ENCODE data around the gene FTSJ3.
"Not testable (repeated sequence)": the region's sequence is repeated elsewhere in the genome, so short reads cannot be mapped to it uniquely, and the experiment has no call there.

The FTSJ3 gene, protein sequence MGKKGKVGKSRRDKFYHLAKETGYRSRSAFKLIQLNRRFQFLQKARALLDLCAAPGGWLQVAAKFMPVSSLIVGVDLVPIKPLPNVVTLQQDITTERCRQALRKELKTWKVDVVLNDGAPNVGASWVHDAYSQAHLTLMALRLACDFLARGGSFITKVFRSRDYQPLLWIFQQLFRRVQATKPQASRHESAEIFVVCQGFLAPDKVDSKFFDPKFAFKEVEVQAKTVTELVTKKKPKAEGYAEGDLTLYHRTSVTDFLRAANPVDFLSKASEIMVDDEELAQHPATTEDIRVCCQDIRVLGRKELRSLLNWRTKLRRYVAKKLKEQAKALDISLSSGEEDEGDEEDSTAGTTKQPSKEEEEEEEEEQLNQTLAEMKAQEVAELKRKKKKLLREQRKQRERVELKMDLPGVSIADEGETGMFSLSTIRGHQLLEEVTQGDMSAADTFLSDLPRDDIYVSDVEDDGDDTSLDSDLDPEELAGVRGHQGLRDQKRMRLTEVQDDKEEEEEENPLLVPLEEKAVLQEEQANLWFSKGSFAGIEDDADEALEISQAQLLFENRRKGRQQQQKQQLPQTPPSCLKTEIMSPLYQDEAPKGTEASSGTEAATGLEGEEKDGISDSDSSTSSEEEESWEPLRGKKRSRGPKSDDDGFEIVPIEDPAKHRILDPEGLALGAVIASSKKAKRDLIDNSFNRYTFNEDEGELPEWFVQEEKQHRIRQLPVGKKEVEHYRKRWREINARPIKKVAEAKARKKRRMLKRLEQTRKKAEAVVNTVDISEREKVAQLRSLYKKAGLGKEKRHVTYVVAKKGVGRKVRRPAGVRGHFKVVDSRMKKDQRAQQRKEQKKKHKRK

DNA sequence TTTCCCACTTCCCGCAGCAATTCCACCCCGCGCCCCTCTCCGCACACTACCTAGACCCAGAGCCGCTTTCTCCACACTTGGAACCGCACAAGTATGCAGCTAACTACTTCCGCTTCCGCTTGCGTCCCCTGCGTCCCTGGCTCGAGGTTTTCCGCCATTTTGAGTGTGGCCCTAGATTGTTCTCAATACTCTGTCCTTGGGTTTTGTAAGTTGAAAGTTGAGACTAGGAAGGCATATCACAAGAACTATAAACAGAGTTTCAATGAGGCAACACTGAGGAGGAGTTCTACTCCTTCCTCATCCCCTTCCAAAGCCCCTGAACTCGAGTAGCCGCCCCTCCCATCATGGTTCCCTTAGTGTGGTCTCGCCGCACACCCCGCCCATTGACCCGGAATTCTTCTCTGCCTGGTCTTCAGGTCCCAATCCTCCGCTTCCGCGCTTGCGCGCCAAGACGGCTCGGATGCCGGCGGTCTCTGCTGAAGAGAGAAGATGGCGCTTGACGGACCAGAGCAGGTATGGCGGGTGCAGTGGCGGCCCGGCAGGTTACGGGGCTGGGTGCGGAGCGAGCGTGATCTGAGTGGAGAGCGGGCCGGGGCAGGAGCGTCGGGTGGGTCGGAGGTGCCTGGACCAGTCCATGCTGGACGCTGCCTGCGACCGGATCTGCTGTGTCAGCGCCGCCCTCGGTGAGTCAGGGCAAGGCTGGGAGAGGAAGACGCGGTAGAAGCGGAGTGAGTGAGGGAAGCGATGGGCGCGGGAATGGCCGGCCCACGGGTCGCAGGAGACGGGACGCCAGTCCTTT is at the start of gene FTSJ3, which contains the start of gene PSMC5:
FTSJ3 (minus strand) TSS at position 662 of the 799 bp plus-strand sequence. CDS start 761 bp downstream, outside the sequence.
PSMC5 (plus strand) TSS at position 430 of the 799 bp plus-strand sequence; CDS start at position 490, 60 bp downstream.
- DNase-seq, result peak; percentile 86 to 96 (median 93)

DNA sequence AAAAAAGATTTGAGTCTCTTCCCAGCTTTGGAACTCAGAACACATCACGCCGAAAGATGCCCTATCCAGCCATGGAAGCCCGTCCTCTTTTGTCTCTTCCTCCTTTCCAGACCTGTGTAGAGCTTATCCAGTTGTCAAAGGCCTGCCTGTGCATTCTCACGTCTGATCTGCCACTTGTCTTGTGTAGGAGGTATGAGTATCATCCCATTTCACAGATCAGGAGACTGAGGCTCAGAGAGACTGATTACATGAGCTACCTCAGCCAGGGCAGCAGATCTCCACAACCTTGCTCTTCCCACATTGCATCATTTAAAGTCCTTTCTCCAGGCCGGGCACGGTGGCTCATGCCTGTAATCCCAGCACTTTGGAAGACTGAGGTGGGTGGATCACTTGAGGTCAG is 47.2 kb upstream of the FTSJ3 start:
- DNase-seq, result not testable (repeated sequence)

DNA sequence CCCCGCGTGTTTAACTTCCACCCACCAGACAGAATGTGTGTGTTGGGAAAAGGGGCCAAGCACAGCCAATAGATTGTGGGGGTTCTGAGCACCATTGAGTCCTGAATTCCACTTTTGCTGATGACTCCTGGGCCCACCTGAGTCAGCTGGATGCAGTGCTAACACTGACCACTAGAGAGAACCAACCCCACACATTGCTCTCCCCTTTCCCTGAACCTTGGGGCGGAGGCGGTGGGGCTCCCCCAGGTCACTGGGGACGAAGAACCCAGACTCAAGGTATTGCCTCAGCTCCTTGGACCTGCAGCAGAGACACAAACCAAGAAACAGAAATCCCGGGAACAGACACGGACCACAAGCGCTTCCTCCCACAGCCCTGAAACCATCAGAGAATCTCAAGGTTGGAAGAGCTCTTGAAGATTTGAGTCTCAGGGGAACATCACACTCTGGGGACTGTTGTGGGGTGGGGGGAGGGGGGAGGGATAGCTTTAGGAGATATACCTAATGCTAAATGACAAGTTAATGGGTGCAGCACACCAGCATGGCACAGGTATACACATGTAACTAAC is 46.7 kb upstream of the FTSJ3 start:
- not testable (repeated sequence) for DNase-seq

DNA sequence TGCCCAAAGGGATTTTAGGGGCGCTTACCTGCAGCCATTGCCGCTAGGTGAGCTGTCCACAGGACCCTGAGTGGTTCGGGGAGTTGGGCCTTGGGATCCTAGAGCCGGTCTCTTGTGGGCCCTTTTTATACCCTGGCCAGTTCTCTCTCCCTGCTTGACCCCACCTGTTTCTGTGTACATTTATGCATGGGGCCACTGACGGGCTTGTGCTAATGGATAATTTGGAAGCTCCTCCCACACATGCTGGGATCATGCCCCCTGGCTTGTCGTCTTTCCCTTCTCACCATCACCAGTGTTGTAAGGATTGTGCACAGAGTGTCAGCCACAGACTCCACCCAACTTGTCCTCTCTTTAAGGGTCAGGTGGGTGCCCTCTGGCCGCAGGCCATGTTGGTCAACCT is 46.1 kb upstream of the FTSJ3 start, which contains the start of gene CSH2:
CSH2 (minus strand) TSS at position 101 of the 400 bp plus-strand sequence; CDS start at position 38, 63 bp downstream.
- not testable (repeated sequence) for DNase-seq

DNA sequence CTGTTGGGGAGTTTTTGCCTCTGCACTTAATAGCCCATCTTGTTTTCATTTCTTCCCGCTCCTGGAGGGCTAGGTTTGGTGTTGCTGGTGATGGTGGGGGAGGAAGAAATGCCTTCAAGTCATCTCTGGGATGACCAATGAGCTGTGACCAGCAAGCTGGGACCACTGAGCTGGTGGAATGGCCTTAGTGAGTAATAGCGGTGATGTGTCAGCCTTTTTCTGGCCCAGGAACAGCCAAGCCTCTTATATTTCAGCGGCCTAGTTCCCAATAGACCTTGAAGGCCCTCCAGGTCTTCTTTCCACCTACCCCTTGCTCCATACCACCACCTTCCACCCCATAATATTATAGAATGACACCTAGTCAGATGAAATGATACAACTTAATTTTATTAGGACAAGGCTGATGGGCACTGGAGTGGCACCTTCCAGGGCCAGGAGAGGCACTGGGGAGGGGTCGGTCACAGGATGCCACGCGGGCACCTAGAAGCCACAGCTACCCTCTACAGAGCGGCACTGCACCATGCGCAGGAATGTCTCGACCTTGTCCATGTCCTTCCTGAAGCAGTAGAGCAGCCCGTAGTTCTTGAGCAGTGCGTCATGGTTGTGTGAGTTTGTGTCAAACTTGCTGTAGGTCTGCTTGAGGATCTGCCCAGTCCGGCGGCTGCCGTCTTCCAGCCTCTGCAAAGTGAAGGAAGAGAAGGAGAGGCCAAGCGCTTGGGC is 44.3 kb upstream of the FTSJ3 start:
- DNase-seq, result not testable (repeated sequence)

DNA sequence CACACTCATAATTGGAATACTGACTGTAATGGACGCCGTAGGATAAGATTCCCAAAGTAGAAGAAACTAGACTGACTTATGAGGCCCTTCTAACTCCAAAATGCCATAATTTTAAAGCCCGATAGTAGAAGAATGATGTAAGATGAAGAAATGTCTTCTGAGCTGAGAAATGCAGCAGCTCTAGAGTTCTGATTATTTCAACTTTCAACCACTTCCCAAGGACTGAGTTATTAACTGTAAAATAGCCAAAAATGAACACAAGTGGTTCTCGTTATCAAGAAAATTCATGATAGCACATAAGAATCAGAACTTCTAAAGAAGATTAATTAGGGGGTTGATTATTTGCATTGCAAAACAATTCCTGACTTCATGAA is 42.8 kb upstream of the FTSJ3 start:
- not testable (repeated sequence) for DNase-seq

DNA sequence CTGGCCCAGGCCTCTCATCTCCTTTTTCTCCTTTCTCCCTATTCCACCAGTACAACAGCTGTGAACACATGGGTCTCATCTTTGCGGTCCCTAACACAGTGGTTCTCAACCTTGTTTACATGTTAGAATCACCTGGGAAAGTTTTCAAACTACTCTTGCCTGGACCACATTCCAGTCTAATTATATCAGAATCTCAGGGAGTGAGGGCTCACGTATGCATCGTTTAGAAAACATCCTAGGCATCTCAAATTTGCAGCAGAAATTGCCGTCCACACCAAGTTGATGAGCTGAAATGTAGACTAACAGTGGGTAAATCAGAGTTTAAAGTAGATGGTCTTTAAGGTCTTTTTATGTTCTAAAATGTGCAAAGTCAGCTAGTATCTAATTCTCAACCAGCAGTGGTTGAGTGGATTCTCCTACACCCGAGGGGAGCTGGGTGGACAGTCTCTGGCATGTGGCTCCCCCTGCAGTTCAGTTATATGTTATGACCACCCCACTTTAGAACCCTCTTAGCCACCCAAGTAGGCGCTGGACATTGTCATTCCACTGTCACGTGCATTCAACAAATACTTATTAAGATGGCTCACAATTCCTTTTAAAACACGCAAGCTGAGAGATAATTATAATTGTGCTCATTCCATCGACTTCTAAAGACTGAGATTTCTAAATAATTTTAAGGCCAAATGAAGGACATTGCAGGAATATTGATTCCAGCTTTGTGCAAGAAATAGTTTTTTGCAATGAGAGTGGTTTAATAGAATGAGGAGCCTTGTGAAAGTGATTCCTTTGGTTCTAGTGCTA is 42.2 kb upstream of the FTSJ3 start:
- DNase-seq, result not testable (repeated sequence)

DNA sequence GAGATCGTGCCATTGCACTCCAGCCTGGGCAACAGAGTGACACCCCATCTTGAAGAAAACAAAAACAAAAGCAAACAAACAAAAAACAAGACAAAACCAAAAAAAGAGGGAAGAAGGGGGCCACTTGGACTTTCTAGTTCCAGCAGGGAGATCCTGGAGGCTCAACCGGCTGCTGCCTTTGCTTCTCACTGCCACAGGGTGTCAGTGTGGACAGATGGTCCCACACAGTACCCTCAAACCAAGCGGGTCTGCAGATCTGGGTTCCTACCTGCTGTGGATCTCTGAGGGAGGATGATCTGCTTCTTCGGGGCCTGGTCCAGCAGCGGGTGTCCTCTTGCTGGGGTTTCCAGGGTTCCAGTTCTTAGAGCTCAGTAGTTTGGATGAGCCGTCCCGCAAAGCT is 39.2 kb upstream of the FTSJ3 start:
- DNase-seq, result not testable (repeated sequence)

DNA sequence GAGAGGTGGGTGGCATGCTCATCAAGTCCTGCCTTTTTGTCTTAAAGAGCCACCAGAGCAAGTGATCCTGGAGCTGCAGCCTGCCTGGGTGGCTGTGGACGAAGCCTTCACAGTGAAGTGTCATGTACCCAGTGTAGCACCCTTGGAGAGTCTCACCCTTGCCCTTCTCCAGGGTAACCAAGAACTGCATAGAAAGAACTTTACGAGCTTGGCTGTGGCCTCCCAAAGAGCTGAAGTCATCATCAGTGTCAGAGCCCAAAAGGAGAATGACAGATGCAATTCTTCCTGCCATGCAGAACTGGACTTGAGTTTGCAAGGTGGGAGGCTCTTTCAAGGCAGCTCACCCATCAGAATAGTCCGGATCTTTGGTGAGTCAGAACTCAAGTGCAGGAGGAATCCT is 31.8 kb upstream of the FTSJ3 start:
- DNase-seq, result no peak

DNA sequence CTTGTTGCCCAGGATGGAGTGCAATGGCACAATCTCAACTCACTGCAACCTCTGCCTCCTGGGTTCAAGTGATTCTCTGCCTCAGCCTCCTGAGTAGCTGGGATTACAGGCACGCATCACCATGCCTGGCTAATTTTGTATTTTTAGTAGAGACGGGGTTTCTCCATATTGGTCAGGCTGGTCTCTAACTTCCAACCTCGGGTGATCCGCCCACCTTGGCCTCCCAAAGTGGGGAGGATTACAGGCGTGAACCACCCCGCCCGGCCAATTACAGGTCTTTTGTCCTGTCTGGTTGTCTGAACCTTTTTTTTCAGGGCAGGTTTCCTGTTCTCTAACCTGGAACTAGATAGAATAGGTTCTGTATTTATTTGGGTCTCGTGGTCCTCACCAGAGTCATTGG is 29.0 kb upstream of the FTSJ3 start:
- not testable (repeated sequence) for DNase-seq

DNA sequence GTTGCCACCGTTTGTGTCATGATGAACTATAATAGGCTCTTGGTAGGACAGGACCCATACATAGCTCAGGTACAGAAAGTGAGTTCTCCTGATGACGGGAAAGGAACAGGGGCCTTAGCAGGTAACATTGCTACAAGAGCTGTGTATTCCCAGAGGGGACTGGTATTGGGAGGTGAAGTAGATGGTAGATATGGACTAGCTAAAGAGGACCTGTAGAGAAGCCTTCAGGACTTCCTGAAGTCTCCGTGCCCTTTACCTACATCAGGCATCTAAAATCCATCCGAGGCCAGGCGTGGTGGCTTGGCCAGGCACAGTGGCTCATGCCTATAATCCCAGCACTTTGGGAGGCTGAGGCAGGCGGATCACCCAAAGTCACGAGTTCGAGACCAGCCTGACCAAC is 27.7 kb upstream of the FTSJ3 start:
- no peak for DNase-seq

DNA sequence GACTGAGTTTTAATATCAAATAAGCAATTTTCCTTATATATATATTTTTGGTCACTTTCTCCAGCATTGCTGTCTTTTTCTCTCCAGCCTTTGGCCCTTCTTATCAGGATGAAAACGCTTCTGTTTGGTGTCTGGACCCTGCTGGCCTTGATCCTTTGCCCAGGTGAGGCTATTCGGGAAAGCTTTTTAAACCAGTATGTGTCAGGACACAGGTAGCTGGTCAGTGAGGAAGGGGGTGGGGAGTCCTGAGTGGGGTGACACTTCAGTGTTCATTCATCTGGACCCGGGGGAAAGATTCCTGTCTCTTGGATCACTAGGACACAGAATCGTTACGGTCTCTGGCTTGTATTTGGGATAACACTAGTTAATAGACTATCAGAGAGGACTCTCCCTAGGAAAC is 27.2 kb upstream of the FTSJ3 start:
- DNase-seq, result no peak

DNA sequence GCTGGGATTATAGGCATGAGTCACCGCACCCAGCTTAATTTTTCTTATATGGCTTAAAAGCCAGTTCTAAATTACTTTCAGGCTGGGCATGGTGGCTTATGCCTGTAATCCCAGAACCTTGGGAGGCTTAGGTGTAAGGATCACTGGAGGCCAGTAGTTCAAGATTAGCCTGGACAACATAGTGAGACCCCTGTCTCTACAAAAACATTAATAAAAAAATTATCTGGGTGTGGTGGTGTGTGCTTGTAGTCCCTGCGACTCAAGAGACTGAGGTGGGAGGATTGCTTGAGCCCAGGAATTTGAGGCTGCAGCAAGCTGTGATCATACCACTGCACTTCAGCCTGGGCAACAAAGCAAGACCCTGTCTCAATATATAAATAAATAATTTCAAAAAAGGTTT is 25.8 kb upstream of the FTSJ3 start:
- no peak for DNase-seq

DNA sequence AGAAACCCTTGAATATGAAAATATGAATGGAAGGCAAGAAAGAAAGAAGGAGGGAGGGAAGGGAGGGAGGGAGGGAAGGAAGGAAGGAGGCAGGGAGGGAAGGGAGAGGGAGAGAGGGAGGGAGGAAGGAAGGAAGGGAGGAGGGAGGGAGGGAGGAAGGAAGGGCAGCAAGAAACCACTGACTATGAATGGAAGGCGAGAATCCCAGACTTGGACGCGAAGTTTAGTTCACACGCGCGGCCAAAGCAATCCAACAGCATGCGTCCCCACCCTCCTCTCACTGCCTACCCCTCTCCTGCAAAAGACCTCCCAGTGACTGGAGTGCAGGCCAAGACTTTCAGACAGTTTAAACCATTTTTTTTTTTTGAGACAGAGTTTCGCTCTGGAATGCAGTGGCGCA is 22.9 kb upstream of the FTSJ3 start:
- no peak for DNase-seq

DNA sequence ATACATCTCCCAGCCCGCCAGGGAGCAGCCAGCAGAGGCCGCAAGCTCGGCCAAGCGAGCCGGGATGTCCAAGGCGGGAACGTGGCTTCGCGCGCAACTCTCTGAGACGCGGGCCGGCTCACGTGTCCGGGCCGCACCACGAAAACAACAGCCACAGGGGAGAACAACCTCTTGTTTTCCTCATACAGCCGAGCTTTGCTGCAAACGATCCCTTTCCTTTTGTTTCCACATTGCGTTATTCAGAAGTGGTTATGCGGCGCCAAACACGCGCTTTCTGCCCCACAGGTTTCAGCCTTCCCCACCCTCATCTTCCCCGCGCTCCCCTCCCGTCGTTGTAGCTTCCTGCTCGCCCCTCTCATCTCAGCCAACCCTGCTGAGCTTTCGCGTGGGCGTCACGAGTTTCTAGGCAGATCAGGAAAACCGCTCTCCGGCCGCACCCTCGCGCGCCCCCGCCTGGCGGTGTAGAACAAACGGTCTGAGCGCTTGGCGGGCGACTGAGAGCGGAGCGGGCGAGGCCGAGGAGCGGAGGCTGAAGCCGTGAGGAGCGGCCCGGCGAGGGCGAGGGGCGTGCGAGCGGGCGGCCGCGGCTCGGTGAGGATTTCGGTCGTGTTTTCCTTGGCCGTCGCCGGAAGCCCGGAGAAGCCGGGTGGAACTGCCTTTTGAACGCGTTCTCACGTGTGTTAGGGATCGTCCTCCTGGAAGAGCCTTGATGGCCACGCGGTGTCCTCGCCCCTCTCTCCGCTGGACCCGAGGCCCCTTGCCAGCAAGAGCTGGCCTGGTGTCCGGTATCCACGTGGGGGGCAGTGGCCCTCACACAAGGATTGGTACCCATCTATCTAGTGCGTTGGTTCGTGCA is 21.6 kb upstream of the FTSJ3 start:
- DNase-seq, result peak; percentile 85 to 95 (median 91)

DNA sequence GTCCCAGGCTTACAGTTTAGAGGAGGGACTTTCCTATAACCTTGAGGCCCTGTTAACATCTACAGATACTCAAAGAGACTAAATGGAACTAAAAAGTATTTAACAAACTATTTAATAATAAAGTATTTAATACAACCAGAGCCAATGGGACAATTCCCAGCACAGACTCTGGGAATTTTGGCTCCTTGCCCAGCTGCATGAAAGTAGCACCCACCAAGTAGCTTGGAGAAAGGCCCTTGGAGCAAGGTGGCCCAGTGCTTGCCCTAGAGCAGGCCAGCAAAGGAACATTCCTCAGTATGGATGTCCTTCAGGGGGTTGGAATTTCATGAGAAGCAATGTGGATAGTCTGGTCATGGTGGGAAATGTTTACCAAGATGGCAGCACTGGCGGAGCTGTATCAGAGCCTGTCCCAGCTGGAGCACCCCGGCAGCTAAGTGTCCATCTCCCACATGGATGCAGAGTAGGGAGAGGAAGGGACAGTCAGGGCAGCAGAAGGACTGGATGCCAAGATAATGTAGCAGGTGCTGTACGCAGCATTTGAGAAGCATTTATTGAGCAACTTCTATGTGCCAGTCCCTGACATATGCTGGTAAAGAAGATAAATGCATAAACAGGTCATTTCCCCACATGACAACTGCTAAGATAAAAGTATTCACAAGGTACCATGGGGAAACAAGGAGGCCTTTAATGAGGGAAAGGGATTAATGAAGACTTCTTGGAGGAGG is 20.2 kb upstream of the FTSJ3 start:
- no peak for DNase-seq

DNA sequence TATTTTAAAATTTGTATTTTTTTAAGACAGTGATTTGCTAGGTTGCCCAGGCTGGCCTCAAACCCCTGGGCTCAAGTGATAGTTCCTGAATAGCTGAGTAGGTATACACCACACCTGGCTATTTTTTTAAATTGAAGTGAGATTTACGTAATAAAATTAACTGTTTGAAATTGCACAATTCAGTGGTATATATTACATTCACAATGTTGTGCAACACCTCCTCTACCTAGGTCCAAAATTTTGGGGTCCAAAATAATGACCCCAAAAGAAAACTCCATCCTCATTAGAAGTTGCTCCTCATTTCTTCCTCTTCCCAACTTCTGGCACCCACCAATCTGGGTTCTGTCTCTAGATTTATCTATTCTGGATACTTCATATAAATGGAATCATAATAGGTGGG is 18.0 kb upstream of the FTSJ3 start:
- DNase-seq, result no peak

DNA sequence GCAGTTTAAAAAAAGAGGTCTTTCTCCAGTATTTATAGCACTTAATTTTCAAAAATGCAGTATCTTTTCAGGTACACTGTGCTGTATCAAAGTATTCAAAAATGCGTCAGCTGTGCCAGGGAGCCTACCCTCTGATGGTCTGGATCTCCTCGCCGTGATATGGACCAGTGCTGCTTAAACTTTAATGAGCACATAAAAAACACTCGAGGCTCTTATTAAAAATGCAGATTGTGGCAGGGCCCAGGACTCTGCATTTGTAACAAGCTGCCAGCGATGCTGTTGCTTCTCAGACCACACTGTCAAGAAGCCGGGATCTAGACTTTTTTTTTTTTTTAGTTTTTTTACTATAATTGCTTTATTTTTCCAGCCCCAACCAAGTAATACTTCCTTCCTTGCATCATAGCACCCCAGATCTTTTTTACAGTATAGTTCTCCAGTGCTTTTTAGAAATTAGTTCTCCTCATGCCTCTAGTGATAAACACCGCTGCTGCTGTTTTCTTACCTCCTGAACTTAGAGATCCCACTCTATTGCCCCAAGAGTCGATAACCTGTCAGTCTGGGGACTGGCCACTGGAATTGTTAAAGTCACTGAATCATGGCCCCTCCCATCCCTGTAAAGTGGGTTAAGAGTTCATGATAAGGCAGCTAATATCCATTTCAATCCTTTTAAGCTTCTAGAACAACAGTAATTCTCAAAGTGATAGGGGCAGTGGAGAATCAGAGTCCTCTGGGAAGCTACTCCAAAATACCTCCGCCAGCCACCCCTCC is 16.6 kb upstream of the FTSJ3 start:
- DNase-seq, result no peak

Data from stimulated activated naive CD4-positive, alpha-beta T cell (primary cell).